SIG-M5 treated with dmso at 0.1 percent for 504 hours (cell line): ENCODE data around the gene DENND1A.

Source experiments
- DNase-seq: peaks from one replicate; lab custom pipeline; 2025; ENCODE audit not compliant: unreplicated experiment; lab: John Stamatoyannopoulos, UW

DENND1A gene

GRCh38 chr9:123380852-123381705, 548.8 kb downstream of the DENND1A start:
- DNase-seq: no peak

GRCh38 chr9:123378956-123379660, 550.8 kb downstream of the DENND1A start:
- no peak for DNase-seq

- no peak for DNase-seq
These were observed 551.9 kb downstream of the DENND1A start for GRCh38 chr9:123378025-123378424.

GRCh38 chr9:123377211-123377971, 552.5 kb downstream of the DENND1A start:
- no peak for DNase-seq

- DNase-seq: no peak
These were observed 553.5 kb downstream of the DENND1A start for GRCh38 chr9:123376218-123377071.

GRCh38 chr9:123375469-123376132, 554.3 kb downstream of the DENND1A start:
- DNase-seq: no peak

- DNase-seq: no peak
These were observed 556.0 kb downstream of the DENND1A start for GRCh38 chr9:123373946-123374345.

GRCh38 chr9:123373447-123373923, 556.4 kb downstream of the DENND1A start:
- DNase-seq: no peak

- no peak for DNase-seq
These were observed 557.0 kb downstream of the DENND1A start for GRCh38 chr9:123372766-123373446.

- no peak for DNase-seq
These were observed 557.9 kb downstream of the DENND1A start for GRCh38 chr9:123371805-123372590.

- no peak for DNase-seq
These were observed 558.7 kb downstream of the DENND1A start for GRCh38 chr9:123371228-123371584.

- no peak for DNase-seq
These were observed 559.2 kb downstream of the DENND1A start for GRCh38 chr9:123370526-123371227.

GRCh38 chr9:123370108-123370507, 559.8 kb downstream of the DENND1A start:
- DNase-seq: no peak

GRCh38 chr9:123369296-123369695, 560.6 kb downstream of the DENND1A start:
- no peak for DNase-seq

GRCh38 chr9:123368536-123369153, 561.3 kb downstream of the DENND1A start:
- no peak for DNase-seq

- no peak for DNase-seq
These were observed 561.9 kb downstream of the DENND1A start for GRCh38 chr9:123368023-123368422.

- no peak for DNase-seq
These were observed 563.9 kb downstream of the DENND1A start for GRCh38 chr9:123365881-123366528.
